NCI-H2081 treated with DMSO at 0.1 percent for 48 hours (cell line): Measurements from ENCODE around the gene TMEM184B.

ENCODE experiments used
- DNase-seq: peaks from one replicate; lab custom pipeline; 2025; lab: John Stamatoyannopoulos, UW

TMEM184B gene

DNA sequence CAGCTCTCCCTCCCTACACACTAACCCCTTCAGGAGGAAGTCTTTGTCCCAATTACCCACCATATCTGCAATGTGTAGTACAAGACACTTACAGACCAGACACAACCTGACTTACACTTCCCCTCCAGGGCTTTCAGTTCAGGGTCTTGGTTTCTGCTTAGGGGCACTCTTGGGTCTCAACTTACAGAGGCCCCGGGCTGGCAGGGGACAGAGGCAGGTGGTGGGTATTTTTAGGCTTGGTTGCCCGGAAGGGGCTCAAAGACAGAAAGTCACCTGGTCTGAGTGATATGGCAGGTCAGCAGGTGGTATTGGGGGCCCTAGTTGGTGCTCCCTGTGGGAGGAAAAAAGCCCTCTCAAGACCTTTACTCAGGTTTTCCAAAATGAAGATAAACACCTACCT lies 3.4 kb upstream of the TMEM184B start:
- no peak for DNase-seq

DNA sequence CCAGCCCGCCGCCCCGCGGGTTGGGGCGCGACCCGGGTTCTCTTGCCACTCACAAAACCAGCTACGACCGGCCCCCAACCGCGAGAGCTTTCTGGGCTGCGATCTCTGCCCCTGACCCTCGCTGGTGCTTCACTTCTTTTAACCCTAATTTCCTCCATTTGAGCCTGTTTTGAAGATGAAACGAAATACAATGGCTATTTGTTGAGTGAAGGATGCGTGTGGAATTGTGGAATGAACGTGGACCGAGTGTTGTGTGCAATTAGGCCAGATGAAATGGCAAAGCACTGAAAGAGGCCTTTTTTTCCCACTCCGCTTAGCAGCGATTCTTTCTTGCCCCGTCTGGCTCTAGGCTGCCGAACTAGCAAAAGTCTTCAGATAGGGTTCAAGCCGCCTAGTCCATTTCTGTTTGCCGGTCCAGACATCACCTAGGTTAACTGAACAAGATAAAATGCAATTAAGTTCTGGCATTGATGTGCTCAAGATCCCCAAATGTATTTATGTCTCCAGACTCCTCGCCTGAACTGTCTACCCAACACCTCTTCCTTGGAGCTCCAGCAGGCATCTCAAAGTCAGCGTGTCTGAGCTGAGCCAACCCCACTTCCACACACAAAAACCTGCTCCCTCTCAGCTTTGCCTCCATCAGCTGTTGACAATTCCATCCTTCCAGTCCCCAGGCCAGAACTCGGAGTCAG lies 471 bp upstream of the TMEM184B start:
- no peak for DNase-seq

DNA sequence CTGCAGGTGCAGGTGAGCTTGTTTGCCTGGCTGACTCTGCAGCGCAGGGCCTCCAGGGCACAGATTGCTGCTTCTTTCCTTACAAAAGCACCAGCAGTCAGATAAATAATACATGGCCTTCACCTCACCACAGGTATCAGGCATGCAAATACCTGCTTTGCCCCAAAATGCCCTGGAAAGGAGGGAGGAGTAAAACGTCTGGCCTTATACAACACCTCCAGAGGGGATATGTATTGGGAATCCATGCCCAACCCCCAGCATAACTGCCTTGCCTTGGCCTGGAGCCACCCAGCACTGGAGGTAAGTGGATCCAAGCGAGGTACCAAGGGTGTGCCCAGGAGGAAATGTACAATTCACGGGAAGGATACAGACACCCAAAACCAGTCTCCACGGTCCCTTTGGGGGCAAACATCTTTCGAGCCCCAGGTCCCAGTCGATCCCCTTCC lies 860 bp downstream of the TMEM184B start:
- DNase-seq, result peak; percentile 13

DNA sequence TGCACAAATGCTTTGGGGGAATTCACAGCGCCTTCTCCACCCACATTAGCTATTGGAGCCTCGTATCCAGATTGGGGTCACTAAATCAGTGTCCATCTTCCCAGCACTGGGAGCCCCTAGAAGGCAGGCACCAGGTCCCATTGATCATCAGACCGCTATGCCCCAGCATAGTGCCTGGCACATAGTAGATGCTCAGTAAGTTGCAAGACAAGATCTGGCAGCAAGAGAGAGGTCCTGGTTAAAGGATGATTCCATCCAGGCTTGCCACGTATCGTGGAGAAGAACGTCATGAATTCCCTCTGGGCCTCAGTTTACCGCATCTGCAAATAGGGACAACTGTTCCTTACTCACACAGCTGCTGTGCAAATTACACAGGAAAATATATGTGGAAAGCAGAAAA lies 1.7 kb downstream of the TMEM184B start:
- DNase-seq, result no peak

DNA sequence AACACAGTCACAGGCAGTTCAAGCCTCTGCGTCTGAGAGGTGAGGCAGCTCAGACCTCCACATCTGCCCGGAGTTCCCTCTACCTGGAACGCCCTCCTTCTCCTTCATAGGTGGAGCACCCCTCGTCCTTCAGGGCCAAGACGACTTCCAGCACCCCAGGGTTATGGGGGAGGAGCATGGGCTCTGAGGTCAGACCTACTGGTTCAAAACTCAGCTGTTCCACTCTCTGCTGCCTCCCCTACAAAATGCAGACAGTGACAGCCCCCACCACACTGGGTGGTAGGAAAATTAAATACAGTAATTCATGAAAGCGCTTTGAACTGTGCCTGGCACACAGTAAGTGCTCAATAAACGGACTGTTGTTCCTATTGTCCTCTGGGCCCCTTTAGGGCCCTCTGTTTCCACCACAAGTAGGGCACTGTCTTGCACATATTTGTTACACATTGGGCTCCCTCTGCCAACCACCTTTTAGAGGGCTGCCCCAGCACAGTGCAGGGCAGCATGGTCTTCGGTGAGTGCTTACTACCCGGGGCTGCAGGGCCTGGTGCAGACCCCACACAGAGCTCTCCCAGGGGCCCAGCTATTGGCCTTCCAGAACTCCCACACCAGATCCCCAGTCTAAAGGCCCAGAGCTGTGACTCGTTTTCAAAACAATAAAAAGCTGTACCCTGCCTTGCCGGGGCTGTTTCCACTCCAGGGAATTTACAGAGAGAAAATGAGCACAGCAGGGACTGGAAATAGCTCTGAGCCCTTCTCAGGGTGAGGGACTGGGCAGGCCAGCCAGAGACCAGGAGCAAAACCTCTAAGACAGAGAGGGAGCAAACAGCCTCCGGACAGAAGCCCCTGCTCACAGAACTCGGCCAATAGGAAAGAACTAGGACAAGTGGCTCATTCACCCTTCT lies 2.5 kb downstream of the TMEM184B start:
- no peak for DNase-seq

DNA sequence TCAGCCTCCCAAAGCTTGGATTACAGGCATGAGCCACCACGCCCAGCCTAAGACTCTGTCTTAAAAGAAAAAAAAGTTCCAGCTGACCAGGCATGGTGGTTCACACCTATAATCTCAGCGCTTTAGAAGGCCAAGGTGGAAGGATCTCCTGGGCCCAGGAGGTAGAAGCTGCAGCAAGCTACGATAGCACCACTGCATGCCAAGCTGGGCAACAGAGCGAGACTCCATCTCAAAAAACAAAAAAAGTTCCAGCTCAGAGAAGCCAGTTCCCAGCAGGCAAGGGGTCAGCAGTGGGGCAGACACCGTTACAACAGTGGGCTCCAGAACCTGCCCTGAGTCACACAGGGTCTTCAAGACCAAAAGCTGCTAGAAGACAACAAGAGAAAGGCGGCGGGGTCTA lies 3.3 kb downstream of the TMEM184B start:
- no peak for DNase-seq

DNA sequence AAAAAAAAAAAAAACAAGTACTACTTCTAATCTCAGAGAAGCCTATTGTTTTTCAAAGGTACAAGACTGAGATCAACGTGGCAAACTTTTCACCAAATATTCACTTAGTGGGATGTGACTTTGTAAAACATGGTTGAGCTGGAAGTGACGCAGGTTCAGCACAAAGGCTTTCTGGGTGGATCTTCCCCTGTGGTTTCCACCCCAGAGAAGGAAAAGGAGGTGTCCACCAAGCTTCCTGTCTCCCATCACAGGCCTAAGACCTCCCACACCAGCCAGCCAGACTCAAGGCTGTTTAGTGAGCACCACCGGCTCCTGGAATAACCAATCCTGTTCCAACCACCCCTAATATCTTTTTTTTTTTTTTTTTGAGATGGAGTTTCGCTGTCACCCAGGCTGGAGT lies 5.7 kb downstream of the TMEM184B start:
- DNase-seq, result no peak

DNA sequence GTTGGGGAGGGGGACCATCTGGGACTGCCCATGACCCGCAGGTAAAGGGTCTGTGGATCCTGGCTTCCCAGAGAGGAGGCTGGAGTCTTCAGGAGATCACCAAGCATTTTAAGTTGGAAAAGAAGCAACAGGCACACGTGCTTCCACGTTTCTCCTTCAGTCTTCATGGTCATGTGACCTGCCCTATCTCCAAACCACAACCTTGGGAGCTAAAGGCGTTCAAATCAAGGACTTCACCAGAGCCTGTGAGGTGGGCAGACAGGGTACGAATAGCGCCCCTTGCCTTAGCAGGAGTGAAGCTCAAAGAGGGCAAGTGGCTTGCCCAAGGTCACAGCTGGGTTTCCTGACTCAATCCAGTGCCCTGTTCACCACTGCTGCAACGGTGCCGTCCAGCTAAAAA lies 6.7 kb downstream of the TMEM184B start:
- DNase-seq, result no peak

DNA sequence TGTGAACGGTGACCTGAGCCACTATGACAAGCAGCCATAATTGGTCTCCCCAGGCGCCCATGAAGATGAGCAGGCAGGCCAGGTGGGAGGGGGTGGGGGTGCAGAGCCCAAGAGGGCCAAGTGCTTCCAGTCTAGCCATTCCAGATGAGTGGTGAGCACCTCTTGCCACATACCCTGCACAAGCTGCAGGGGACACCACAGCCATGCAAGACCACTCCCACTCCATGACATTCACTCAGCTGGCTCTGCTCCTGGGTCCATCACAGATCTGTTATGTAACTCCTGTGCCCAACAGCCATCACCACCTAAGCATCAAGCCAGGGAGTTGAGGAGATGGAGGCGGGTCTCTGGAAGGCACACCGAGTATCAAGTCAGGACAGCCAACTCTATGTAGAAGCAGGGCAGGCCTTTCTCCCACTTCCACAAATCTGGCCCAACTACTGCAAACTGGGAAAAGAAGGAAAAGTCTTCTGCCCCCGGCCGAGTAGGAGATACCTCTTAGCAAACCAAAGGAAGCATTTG lies 8.4 kb downstream of the TMEM184B start:
- DNase-seq, result no peak

DNA sequence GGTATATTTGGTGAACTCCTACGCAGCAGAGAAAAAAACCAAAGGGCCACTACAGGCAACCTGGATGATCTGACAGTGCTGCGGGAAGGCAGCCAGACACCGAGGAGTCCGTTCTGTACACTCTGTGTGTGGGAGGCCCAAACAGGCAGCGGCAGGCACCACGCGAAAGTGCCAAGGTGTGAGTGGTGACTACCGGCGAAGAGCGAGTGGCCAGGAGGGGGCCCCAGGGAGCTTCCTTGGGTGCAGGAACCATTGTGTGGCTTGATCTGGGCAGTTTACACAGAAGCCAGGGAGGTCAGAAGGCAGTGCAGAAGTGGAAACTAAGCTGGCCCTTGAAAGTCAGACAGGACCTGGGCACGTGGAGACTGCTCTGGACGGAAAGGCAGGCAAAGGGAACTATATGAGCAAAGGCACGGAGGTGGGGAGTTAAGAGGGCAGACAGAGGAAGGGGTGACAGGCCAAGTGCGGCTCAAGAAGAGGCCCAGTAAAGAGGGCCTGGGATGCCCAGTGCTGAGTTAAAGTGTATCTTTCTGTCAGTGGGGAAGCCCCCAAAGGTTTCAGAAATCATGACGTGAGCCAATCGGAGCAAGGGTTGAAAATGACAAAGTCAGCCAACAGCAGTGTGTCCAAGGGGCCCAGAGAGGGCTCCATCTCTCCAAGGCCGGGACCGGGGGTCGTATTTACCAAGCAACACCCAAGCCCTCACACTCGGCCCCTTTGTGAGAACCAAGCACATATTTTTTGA lies 10.6 kb downstream of the TMEM184B start:
- no peak for DNase-seq

DNA sequence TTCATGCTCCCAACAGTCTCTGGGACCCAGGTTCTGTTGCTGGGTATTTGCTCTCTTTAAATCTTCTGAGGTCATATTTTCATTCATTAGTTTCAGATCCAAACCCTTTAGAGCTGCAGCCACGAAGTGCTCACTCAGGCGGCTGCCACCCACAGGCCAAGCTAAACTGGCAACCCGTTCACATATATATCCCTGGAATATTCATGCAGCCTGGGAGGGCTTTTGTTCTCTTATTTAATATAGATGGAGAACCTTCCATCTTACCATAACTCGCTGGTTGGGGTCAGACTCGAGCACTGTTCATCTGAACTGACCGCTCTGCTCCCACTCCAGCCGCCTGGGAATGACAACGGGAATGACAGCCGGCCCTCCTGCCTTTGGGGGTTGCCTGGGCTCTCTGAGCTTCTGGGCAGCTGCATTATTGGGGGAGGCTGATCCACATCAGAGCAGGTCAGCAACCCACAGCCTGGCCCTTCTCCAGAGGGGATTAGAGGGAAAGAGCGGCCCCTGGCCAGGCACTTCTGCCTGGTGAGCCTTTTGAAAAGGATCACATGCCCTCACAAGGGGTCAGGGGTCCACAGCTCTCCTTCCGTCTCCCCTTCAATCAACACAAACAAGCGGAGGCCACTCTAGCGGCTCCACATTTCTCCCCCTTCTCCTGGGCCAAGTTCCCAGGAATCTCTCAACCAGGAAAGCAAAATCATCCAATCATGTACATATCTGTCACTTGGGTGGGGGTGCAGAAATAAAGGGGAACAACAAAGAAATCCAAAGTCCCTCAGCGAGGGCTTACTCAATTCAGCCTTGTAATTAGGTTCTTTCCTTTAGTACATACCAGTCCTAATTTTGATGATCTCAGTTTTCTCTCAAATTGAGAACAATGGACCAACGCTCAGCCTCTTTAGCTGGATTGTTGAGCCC lies 11.8 kb downstream of the TMEM184B start:
- DNase-seq, result no peak

DNA sequence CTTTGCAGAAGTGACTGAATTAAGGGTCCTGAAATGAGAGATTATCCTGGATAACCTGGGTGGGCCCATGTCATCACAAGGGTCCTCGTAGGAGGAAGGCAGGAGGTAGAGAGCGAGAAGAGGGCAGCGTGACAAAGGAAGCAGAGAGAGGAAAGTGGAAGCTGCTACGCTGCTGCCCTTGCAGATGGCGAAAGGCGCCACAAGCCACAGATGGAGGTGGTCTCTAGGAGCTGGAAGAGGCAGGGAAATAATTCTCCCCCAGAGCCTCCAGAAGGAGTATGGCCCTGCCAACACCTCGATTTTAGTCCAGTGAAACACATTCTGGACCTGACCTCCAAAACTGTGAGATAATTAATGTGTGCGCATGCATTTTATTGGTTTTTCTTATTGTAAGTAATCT lies 13.4 kb downstream of the TMEM184B start:
- DNase-seq, result no peak

DNA sequence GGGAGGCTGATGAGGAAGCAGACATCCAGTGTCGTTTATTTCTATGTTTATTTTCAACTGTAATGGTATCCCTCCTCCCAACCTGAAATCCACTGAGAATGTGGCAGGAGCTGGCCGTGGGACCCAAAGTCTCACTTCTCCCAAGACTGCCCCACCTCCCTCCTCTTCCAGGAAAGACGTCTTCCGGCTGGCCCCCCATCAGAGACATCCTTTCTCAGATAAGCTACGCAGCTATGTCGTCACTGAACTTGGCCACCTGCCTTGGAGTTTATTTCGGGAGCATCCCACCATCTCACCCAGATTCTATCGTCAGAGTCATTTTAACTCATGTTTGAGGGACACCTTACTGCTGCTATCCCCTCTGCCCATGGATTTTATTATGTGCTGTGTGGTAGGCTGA lies 13.9 kb downstream of the TMEM184B start:
- DNase-seq, result no peak

DNA sequence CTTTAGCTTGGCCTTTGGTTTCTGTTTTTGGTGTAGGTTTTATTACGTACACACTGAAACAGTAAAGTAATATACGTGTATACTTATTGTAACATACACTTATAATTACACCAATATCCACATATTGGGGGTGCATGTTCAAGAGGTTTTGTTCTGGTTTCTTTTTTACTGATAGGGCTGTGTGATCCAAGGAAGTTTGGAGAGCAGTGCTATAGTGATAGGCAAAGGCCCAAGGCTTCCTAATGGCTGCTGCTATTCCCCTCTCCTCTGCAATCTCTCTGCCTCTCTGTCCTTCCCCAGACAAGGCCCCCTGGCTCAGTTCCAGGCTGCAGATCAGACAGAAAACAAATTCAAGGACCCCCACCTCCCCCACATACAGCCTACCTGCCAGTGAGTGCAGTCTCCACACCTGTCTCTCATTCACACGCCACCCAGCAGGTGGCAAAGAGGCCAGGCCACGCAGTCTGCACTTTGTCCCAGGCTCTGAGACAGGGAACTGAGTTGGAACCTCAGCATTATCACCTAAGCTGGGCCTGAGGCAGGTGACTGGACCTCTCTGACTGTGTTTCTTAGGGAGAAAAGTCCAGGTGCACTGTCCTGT lies 15.1 kb downstream of the TMEM184B start:
- DNase-seq, result no peak

DNA sequence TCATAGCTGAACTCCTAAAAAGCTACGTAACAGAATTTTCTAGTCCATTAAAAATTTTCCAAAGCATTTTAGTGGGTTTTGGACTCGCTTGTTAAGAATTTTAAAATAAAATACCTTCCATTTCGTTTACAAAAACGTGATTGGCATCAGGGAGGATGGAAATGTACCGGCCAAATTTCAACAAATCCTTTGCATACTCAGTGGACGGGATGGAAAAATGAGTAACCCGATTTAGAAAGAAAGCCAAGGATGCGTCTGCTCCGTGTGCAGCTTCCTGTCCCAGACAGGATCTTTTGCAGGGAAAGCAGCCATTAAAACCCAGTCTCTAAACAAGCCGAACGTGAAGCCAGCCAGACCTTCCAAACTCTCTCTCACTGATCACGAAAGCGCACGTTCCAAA lies 15.6 kb downstream of the TMEM184B start:
- no peak for DNase-seq

DNA sequence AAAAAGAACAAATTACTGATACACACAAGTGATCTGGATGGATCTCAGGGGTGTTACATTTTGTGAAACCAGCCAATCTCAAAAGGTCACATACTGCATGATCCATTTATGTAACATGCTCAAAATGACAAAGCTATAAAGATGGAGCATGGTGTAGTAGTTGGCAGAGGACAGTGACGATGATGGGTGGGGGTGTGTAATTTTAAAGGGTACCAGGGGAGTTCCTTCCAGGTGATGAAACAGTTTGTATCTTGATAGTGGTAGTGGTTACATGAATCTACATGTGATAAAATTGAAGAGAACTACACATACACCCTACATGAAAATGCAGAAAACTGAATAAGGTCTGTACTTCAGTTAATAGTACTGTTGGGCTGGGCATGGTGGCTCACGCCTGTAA lies 17.1 kb downstream of the TMEM184B start:
- no peak for DNase-seq

DNA sequence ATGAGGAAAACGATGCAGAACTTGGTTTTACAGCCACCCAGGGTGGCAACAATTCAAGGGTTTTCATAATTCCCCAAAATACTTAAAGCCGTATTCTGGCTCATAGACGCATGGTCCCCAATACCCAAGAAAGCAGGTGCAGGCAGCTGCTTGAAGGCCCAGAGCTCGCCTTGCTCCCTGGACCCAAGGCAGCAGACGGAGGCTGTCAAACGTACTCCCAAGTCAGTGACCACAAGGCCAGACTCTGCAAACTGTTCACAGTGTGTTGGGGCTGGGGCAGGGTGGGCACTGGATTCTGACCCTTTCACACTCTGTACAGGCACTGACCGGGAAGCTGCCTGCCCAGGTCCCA lies 21.5 kb downstream of the TMEM184B start:
- no peak for DNase-seq

DNA sequence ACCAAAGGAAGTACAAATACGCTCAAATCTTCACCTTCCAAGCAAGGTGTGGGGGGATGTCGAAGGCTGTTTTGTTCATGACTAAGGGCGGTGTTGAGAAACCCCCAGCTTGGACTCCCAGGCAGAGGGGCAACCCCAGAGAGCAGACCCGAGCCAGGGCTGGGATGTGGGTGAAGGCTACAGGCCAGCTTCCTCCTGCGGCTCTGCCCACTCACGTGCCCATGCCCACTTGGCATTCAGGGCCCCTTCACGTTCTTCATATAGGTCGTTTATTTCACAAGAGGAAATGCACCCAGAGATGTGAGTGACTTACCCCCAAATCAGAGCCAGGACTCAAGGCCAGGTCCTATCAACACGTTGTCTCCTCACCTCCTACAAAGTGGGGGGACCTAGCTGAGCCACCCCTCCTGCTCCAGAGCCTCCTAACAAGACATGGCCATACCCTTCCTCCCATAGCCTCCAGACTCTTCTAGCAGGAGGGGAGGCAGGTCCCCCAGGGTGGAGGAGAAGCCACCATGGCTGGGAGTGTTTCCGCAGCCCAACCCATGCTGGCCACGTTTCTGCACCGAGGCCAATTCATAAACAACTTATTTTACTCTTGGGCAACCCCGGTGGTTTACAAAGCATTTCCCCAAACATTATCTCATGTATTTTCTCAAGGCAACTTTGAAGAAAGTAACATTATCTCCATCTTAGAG lies 22.0 kb downstream of the TMEM184B start:
- no peak for DNase-seq

DNA sequence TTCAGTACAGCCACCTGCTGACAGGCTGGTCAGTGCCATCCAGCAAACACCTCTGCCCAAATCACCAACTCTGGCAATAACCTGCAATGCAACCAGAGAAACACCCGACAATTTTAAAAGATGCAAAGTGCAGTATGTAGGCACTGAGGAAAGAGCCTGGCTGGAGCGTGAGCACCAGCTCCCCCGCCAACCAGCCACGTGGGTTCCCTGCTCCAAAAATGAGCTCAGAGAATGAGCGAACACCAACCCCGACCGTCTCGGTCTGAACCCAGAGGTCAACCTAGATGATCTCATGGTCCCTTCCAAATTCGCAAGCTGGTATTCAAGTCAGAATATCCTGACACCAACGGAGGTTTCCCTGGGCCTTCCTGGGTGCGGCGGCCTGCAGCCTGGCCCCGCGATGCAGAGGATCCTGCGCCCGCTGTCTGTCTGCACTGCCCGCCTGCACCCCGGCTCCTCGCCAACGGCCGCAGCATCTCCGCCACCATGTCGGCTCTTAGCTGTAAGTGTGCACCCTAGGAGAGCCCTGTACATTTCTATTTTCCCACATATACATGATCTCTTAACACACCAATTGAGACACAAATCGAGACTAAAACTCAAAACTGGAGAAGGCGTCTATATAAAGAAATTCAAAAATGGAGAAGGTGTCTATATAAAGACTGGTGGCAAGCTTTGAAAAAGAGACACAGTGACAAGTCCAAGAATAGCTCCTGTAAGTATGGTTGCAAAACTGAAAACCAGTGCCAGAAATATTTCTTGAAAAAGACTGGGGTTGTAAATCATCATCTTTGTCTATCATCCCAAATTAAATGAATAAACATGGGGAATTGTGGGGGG lies 22.8 kb downstream of the TMEM184B start:
- no peak for DNase-seq

DNA sequence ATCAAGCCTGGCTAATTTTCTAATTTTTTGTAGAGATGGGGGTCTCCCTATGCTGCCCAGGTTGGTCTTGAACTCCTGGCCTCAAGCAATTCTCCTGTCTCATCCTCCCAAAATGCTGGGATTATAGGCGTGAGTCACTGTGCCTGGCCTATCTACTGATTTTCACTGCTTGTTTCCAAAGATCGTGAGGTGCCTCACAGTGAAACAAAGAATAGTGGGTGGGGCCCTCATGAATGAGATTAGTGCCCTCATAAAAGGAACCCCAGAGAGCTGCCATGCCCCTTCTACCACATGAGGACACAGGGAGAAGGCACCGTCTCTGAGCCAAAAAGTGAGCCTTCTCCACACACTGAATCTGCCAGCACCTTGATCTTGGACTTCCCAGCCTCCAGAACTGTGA lies 23.5 kb downstream of the TMEM184B start:
- DNase-seq, result no peak
